HK-2 (cell line): ENCODE measurements around the gene AP5Z1.

Source experiments
- DNase-seq: peaks from one replicate; pipeline ENCODE4 v3.0.0-alpha.2; 2018; ENCODE audit not compliant: unreplicated experiment

AP5Z1 gene

GRCh38 chr7:4775250-4775847 lies at the start of gene AP5Z1:
Gene AP5Z1 (plus strand): TSS chr7:4775623. CDS start chr7:4775716, 93 bp downstream.
- peak; percentile 92 for DNase-seq

GRCh38 chr7:4725850-4726450 lies 49.5 kb upstream of the AP5Z1 start:
- no peak for DNase-seq

- DNase-seq, result no peak
Measured at GRCh38 chr7:4726566-4726965, 48.9 kb upstream of the AP5Z1 start.

- no peak for DNase-seq
Measured at GRCh38 chr7:4727914-4728705, 47.3 kb upstream of the AP5Z1 start.

- no peak for DNase-seq
Measured at GRCh38 chr7:4729266-4729665, 46.2 kb upstream of the AP5Z1 start.

GRCh38 chr7:4730276-4730675 lies 45.1 kb upstream of the AP5Z1 start:
- no peak for DNase-seq

GRCh38 chr7:4730971-4731370 lies 44.5 kb upstream of the AP5Z1 start:
- DNase-seq, result no peak

GRCh38 chr7:4731803-4732202 lies 43.6 kb upstream of the AP5Z1 start:
- no peak for DNase-seq

- DNase-seq, result no peak
Measured at GRCh38 chr7:4733936-4734528, 41.4 kb upstream of the AP5Z1 start.

- DNase-seq, result no peak
Measured at GRCh38 chr7:4734587-4735345, 40.7 kb upstream of the AP5Z1 start.

GRCh38 chr7:4737300-4737699 lies 38.1 kb upstream of the AP5Z1 start:
- DNase-seq, result no peak

GRCh38 chr7:4738711-4739527 lies 36.5 kb upstream of the AP5Z1 start:
- peak; percentile 33 for DNase-seq

- no peak for DNase-seq
Measured at GRCh38 chr7:4739528-4739992, 35.9 kb upstream of the AP5Z1 start.

- no peak for DNase-seq
Measured at GRCh38 chr7:4740796-4741195, 34.6 kb upstream of the AP5Z1 start.

GRCh38 chr7:4742051-4742573 lies 33.3 kb upstream of the AP5Z1 start:
- no peak for DNase-seq

- no peak for DNase-seq
Measured at GRCh38 chr7:4742852-4743251, 32.6 kb upstream of the AP5Z1 start.

- peak; percentile 99 for DNase-seq
Measured at GRCh38 chr7:4744391-4745264, 30.8 kb upstream of the AP5Z1 start.

- DNase-seq, result no peak
Measured at GRCh38 chr7:4745265-4745919, 30.0 kb upstream of the AP5Z1 start.
